Adrenal gland (tissue), 5 donors: ENCODE data around the gene LMX1B.

Experiments
- POLR2A ChIP-seq, 2 donors: fragments of 450-650 bp; IDR thresholded peaks; one replicate each; pipeline ENCODE4 v1.6.1; 2017; ENCODE audit warnings: antibody characterized with exemption in 2 of 2, mild to moderate bottlenecking in 2 of 2, moderate library complexity in 1 of 2
- TF ChIP-seq, protein P1 (sequence below), 6 experiments: fragments of 450-650 bp in 4 of 6; fragments of 200-600 bp in 2 of 6; sonication (generic) in 1 of 6; IDR thresholded peaks; 1 replicate in 5 of 6; 2 replicates in 1 of 6; pipeline versions ENCODE4 v1.5.1 to v1.8.0; 2016 to 2021; ENCODE audit warnings: antibody characterized with exemption in 6 of 6, mild to moderate bottlenecking in 2 of 6, moderate library complexity in 1 of 6
- donor health status: DM: no; HTN: no; CAD: no.

DNA sequence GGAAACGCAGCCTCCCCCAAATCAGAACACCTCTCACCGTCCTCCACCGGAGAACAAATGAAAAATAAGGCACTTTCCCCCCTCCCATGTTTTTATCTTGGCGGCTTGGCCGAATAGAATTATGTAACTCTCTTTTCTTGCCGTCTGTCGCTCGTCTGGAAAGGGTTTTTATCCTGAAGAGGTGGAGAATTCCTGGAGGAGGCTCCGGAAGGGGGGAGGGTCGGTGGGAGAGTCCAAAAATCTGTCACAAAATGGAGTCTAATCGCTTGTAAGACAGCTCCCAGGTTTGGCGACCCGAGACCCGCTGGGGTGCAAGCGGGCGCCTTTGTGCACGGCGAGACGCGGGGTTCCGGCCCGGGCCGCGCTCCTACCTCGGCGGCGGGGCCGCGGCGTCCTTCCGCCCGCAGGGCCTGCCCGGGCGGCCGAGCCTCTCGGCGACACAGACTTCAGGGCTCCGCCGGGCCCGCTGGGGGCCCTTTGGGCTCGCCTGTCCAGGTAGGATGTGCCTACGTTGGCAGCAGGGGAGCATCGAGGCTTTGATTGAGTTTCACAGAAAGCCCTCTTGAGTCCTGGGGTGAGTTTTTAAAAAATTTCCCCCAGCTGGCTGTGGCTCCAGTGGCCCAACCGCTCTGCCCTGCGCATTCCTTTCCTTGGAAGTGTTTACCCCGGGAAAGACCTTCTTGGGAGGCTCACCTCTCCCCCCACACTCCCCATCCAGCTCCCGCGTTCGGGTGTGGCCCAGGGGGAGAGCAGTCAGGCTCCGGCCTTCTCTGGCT lies 5.0 kb downstream of the LMX1B start:
- TF ChIP-seq, protein P1, sequence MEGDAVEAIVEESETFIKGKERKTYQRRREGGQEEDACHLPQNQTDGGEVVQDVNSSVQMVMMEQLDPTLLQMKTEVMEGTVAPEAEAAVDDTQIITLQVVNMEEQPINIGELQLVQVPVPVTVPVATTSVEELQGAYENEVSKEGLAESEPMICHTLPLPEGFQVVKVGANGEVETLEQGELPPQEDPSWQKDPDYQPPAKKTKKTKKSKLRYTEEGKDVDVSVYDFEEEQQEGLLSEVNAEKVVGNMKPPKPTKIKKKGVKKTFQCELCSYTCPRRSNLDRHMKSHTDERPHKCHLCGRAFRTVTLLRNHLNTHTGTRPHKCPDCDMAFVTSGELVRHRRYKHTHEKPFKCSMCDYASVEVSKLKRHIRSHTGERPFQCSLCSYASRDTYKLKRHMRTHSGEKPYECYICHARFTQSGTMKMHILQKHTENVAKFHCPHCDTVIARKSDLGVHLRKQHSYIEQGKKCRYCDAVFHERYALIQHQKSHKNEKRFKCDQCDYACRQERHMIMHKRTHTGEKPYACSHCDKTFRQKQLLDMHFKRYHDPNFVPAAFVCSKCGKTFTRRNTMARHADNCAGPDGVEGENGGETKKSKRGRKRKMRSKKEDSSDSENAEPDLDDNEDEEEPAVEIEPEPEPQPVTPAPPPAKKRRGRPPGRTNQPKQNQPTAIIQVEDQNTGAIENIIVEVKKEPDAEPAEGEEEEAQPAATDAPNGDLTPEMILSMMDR (IDR thresholded peaks at IDR 0.05) = no peak
- TF ChIP-seq POLR2A (IDR thresholded peaks at IDR 0.05) = no peak
